ENCODE data around the gene HOXD8.

Gene HOXD8

GRCh38 chr2:176115883-176116813 lies 13.4 kb upstream of the HOXD8 start, which contains the start of gene HOXD10:
TSS of gene HOXD10 (plus strand) at chr2:176116778. CDS start at chr2:176116834, 56 bp downstream.
- DNase-seq (ENCODE audit: low read depth in 2 of 2): no peak

- no peak for DNase-seq (ENCODE audit: low read depth in 2 of 2)
Observed at GRCh38 chr2:176117162-176117822, 12.2 kb upstream of the HOXD8 start.

DNA sequence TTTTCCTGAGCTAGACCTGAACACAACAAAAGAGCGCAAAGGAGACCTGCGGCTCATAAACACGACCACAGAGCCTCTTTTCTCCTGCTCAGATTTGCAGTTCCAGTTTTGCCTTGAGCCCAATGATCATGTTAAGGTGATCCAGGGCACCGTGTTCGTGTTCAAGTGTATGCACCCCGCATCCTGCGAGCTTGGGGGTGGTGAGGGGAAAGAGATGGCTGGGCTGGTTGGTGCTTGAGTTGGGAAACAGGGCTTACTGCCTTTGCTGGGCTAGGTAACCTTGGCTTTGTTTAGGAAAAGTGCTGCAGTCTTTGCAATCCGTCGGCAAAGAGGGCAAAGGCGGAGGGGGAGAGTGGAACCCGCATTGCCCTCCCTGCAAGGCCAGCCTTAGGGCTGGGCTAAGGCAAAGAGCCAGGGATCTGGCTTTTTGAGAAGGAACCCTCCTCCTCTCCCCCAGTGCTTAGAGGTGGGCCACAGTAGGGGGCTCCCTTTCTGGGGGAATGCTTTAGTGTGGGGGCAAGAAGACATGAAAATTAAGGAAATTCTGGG lies 11.6 kb upstream of the HOXD8 start:
- no peak for DNase-seq (ENCODE audit: low read depth in 2 of 2)

DNA sequence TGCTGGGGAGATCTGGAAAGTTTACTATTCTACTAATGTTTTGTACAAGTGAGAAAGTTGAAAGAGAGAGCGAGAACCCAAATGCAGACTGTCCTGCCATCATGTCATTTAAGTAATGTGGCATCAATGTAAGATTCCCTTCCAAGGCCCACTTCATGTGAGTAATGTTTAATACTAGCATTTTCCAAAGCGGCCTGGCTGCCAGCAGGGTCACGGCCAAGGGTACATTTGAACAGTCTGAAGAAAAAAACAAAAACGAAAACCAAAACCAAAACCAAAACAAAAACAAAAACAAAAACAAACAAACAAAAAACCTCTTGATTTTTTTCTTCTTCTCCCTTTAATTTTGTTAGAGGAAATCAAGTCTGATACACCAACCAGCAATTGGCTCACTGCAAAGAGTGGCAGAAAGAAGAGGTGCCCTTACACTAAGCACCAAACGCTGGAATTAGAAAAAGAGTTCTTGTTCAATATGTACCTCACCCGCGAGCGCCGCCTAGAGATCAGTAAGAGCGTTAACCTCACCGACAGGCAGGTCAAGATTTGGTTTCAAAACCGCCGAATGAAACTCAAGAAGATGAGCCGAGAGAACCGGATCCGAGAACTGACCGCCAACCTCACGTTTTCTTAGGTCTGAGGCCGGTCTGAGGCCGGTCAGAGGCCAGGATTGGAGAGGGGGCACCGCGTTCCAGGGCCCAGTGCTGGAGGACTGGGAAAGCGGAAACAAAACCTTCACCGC lies 10.7 kb upstream of the HOXD8 start:
- DNase-seq (ENCODE audit: low read depth in 2 of 2): no peak

- no peak for DNase-seq (ENCODE audit: low read depth in 2 of 2)
Observed at GRCh38 chr2:176120364-176121189, 8.9 kb upstream of the HOXD8 start.

- no peak for DNase-seq (ENCODE audit: low read depth in 2 of 2)
Observed at GRCh38 chr2:176121190-176122051, 8.1 kb upstream of the HOXD8 start.

GRCh38 chr2:176122052-176122682 lies 7.3 kb upstream of the HOXD8 start:
- no peak for DNase-seq (ENCODE audit: low read depth in 2 of 2)

- DNase-seq (ENCODE audit: low read depth in 2 of 2): no peak
Observed at GRCh38 chr2:176122683-176123410, 6.7 kb upstream of the HOXD8 start, which contains the start of gene HOXD9. TSS of gene HOXD9 (plus strand) at chr2:176122719. CDS start at chr2:176122769, 50 bp downstream.

DNA sequence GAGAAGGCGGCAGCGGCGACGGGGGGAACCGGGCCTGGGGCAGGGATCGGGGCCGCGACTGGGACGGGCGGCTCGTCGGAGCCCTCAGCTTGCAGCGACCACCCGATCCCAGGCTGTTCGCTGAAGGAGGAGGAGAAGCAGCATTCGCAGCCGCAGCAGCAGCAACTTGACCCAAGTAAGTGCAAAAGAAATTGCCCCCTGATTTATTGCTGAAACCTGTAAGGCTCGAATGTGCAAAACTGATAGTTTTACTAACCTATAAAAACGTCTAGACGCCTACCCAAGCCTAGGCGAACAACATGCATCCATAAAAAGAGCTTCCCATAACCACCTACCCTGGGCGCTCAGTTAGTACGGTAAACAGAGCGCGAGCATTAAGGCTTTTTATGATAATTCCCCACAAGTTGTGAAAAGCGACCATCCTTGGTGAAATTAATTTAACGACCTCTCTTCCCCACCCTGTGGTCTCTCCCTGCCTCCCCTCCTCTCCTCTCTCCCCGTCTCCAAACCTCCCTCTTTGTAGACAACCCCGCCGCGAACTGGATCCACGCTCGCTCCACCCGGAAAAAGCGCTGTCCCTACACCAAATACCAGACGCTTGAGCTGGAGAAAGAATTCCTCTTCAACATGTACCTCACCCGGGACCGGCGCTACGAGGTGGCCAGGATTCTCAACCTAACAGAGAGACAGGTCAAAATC lies 5.9 kb upstream of the HOXD8 start:
- DNase-seq (ENCODE audit: low read depth in 2 of 2): no peak

DNA sequence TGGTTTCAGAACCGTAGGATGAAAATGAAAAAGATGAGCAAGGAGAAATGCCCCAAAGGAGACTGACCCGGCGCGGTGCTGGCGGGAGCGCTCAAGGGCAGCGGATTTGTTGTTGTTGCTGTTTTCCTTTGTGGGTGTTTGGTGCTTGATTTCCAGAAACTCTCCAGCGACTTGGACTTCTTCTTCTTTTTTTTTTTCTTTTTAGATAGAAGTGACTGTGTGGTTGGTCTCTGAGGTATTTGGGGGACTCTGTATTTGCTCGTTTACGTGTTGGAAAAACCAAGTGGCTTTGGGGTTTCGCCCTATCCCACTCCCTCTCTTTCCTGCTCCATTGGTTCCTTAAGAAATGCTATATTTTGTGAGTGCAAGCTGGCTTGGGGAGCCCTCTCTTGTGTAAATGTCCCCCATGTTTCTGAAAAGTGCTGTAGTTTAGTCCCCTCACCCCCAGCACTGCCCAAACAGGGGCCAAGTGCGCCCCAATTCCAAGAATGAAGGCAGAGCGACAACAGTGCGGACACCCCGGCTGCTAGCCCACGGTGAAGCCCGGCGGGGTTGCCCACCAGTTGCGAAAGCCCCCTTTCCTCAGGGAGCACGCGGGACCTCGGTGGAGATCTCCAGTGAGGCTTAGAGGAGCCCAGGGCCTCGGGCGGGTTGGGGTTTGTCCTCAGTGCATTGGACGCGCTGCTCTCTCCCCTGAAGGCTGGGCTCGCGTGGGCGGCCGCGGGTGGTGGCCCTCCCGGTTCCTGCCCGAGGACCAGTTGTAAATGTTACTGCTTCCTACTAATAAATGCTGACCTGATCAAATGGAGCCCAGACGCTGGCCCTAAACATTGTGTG lies 5.2 kb upstream of the HOXD8 start:
- no peak for DNase-seq (ENCODE audit: low read depth in 2 of 2)

DNA sequence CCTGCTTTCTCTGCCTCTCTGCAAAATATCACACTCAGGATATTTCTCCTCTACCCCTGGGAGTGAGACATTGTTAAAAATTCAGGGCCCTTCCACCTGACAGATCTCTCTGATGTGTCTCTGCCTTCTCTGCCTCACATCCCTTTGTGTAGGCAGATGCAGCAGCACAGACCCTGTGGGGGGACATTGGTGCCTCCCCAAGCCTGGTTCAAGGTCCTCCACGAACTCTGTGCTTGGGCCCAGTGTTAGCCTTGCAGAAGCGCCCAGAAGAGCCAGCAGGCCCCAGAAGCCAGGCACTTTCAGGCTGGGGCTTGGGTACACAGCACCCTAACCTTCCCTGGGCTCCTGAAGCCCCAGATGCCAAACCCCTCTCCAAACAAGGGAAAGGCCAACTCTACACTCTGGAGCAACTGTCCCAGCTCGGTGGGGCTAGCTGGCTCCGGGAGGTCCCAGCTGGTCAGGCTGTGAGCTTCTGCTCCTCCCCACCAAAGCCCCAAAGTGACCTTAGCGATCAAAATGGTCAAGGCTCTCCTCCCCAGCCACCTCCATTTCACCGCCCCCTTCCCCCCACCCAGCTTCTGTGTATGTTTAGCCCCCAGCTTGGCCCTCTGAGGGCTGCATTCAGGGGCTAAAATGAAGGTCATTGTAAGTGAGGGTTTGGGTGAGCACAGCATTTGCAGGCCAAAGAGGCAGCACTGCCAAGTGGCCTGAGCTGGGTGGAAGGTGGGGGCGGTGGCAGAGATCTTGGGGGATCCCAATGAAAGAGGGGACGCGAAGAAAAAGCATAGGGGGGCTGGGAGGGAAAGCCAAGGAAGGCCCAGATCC lies 4.3 kb upstream of the HOXD8 start:
- DNase-seq (ENCODE audit: low read depth in 2 of 2): no peak

GRCh38 chr2:176125772-176126054 lies 3.8 kb upstream of the HOXD8 start:
- no peak for DNase-seq (ENCODE audit: low read depth in 2 of 2)

GRCh38 chr2:176126929-176127773 lies 2.4 kb upstream of the HOXD8 start:
- peak; percentile 50 to 60 for DNase-seq (ENCODE audit: low read depth in 2 of 2)

DNA sequence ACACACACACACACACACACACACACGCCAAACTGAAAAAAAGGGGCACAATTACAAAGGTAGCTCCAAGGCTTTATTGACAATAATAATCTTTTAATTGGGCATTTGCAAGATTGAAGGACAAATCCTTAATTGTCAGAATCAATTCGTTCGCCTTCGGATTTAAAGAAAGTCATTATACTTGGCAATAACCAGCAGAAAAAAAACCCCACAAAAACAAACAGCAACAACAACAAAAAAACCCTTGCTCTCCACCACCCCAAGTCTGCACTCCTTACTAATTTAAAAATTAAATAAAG lies 1.8 kb upstream of the HOXD8 start:
- no peak for DNase-seq (ENCODE audit: low read depth in 2 of 2)

GRCh38 chr2:176128172-176128981 lies 1.1 kb upstream of the HOXD8 start:
- no peak for DNase-seq (ENCODE audit: low read depth in 2 of 2)
